NCI-H748 (cell line): ENCODE data around the gene SH2D1B.
"Not testable (repeated sequence)": the region's sequence is repeated elsewhere in the genome, so short reads cannot be mapped to it uniquely, and the experiment has no call there.

Experiments
- DNase-seq: peaks from one replicate; lab custom pipeline; 2025; ENCODE audit not compliant: unreplicated experiment; lab: John Stamatoyannopoulos, UW

Gene SH2D1B

GRCh38 chr1:162364498-162364897 lies 47.4 kb downstream of the SH2D1B start:
- no peak for DNase-seq

GRCh38 chr1:162363823-162364222 lies 48.1 kb downstream of the SH2D1B start:
- DNase-seq = no peak

GRCh38 chr1:162361349-162361748 lies 50.6 kb downstream of the SH2D1B start:
- DNase-seq = no peak

GRCh38 chr1:162360874-162361260 lies 51.1 kb downstream of the SH2D1B start:
- DNase-seq = no peak

- no peak for DNase-seq
Measured at GRCh38 chr1:162360237-162360873, 51.6 kb downstream of the SH2D1B start.

GRCh38 chr1:162359523-162360236 lies 52.3 kb downstream of the SH2D1B start:
- no peak for DNase-seq

- DNase-seq = no peak
Measured at GRCh38 chr1:162358928-162359327, 53.0 kb downstream of the SH2D1B start.

- peak; percentile 56 for DNase-seq
Measured at GRCh38 chr1:162357681-162358266, 54.2 kb downstream of the SH2D1B start.

- DNase-seq = no peak
Measured at GRCh38 chr1:162353702-162354101, 58.2 kb downstream of the SH2D1B start.

GRCh38 chr1:162353078-162353477 lies 58.9 kb downstream of the SH2D1B start:
- no peak for DNase-seq

GRCh38 chr1:162351874-162352273 lies 60.1 kb downstream of the SH2D1B start:
- not testable (repeated sequence) for DNase-seq

- DNase-seq = no peak
Measured at GRCh38 chr1:162351246-162351842, 60.6 kb downstream of the SH2D1B start.

GRCh38 chr1:162349635-162350330 lies 62.2 kb downstream of the SH2D1B start:
- peak; percentile 64 for DNase-seq

- no peak for DNase-seq
Measured at GRCh38 chr1:162347281-162347680, 64.7 kb downstream of the SH2D1B start.
